Mesendoderm (in vitro differentiated cells): ENCODE measurements around the gene SLC44A3.

Experiments
- DNase-seq: peaks from one replicate; pipeline ENCODE4 v3.0.0; 2013
- H2AK5ac ChIP-seq: 2 replicates; pipeline ENCODE4 v1.6.1; 2013; ENCODE audit warnings: low read length, inconsistent platforms
- H2BK120ac ChIP-seq: 2 replicates; pipeline ENCODE4 v1.6.1; 2013; ENCODE audit warnings: low read depth, mild to moderate bottlenecking, low read length, moderate library complexity, mixed read lengths
- H2BK15ac ChIP-seq: replicated peaks from 2 replicates; pipeline ENCODE4 v1.6.1; 2013; ENCODE audit warnings: low read depth, mild to moderate bottlenecking, moderate library complexity
- H2BK5ac ChIP-seq: 2 replicates; pipeline ENCODE4 v1.6.1; 2013; ENCODE audit warnings: low read length, inconsistent platforms
- H3K18ac ChIP-seq: 2 replicates; pipeline ENCODE4 v1.6.1; 2013; ENCODE audit warnings: mild to moderate bottlenecking, low read length, mixed read lengths
- H3K23ac ChIP-seq: one replicate; pipeline ENCODE4 v1.6.1; 2013; ENCODE audit warnings: low read length
- H3K27ac ChIP-seq: 2 replicates; pipeline ENCODE4 v1.5.1; 2013; ENCODE audit warnings: low read depth, mild to moderate bottlenecking, inconsistent platforms, low read length, moderate library complexity
- H3K27me3 ChIP-seq: 2 replicates; pipeline ENCODE4 v1.6.1; 2013; ENCODE audit warnings: low read length, control low read depth, mild to moderate bottlenecking, inconsistent platforms; ENCODE audit not compliant: insufficient read depth, poor library complexity
- H3K36me3 ChIP-seq: 2 replicates; pipeline ENCODE4 v1.6.1; 2013; ENCODE audit warnings: low read length, inconsistent platforms; ENCODE audit not compliant: control insufficient read depth, insufficient read depth
- H3K4ac ChIP-seq: one replicate; pipeline ENCODE4 v1.6.1; 2013; ENCODE audit warnings: low read depth, mild to moderate bottlenecking, low read length, moderate library complexity
- H3K4me1 ChIP-seq: 2 replicates; pipeline ENCODE4 v1.6.1; 2013; ENCODE audit warnings: low read depth, low read length, inconsistent platforms; ENCODE audit not compliant: control insufficient read depth
- H3K4me2 ChIP-seq: 2 replicates; pipeline ENCODE4 v1.6.1; 2013; ENCODE audit warnings: low read length
- H3K4me3 ChIP-seq: 2 replicates; pipeline ENCODE4 v1.5.1; 2013; ENCODE audit warnings: mild to moderate bottlenecking, low read length
- H3K56ac ChIP-seq: one replicate; pipeline ENCODE4 v1.6.1; 2013; ENCODE audit warnings: low read length
- H3K79me1 ChIP-seq: 2 replicates; pipeline ENCODE4 v1.6.1; 2013; ENCODE audit warnings: low read length, inconsistent platforms
- H3K79me2 ChIP-seq: 2 replicates; pipeline ENCODE4 v1.6.1; 2013; ENCODE audit warnings: mild to moderate bottlenecking, low read length; ENCODE audit not compliant: control insufficient read depth, insufficient read depth
- H3K9ac ChIP-seq: 2 replicates; pipeline ENCODE4 v1.6.1; 2013; ENCODE audit warnings: low read length, inconsistent platforms
- H4K5ac ChIP-seq: one replicate; pipeline ENCODE4 v1.6.1; 2013; ENCODE audit warnings: low read length
- H4K8ac ChIP-seq: one replicate; pipeline ENCODE4 v1.6.1; 2013; ENCODE audit warnings: low read depth, mild to moderate bottlenecking, control low read depth, low read length, moderate library complexity
- WGBS: extraction: QIAGEN DNeasy Blood & Tissue Kit; methylation state at CpG from one replicate; pipeline ENCODE4 v1.1.7; 2013; ENCODE audit warnings: low lambda C conversion rate, missing lambda C conversion rate; ENCODE audit not compliant: insufficient coverage; ENCODE audit errors: extremely low coverage; 5-methylcytosine and 5-hydroxymethylcytosine counted together

The SLC44A3 gene

DNA sequence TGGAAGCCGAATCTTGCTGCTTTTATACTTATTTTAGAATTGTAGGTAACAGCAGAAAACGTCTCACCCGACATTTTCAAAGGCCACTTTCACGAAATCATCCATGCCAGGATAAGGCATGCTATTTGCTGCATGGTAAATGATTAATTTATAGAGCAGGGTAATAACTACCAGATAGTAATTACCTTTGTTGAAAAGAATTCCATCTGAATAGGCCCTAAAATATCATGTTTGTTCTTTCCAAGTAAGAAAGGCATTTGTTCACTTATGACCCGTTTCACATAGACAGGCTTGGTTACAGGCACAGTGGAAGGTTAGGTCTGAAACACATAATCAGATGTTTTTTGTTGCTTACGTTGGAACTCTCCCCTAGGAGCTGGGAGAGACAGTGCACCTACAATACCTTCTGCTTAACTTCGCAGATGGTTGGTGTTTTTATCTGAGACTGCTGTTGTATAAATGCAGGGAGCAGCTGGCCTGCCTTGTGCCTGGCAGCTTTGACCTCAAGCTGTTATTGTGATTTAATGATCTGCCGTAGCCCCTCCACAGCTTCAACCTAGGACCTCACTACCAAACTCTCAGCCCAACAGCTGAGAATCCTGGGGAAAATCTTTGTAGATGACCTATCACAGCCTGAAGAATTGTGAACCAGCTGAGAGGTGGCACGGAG is 1.6 kb downstream of the SLC44A3 start:
- Histone ChIP-seq H3K79me2 (no peaks in the 10 kb centered on the region), H2BK5ac (no peak overlapping the region), H3K36me3 (no peaks in the 10 kb centered on the region), H3K56ac (no peak overlapping the region), H3K4me2 (no peak overlapping the region), H3K79me1 (no peaks in the 10 kb centered on the region), H3K4ac (no peak overlapping the region), H3K4me1 (peaks cover 3% of the 10 kb centered on the region), H3K9ac (no peak overlapping the region), H2BK15ac (no peak overlapping the region), H2AK5ac (no peak overlapping the region), H4K5ac (no peak overlapping the region), H3K23ac (no peak overlapping the region), H3K4me3 (no peak overlapping the region), H3K18ac (no peak overlapping the region), H3K27ac (no peak overlapping the region), H2BK120ac (no peak overlapping the region), H4K8ac (no peak overlapping the region), H3K27me3 (no peaks in the 10 kb centered on the region)
- no peak for DNase-seq
- no CpG with 5 or more reads among the region's 9 CpGs for WGBS

DNA sequence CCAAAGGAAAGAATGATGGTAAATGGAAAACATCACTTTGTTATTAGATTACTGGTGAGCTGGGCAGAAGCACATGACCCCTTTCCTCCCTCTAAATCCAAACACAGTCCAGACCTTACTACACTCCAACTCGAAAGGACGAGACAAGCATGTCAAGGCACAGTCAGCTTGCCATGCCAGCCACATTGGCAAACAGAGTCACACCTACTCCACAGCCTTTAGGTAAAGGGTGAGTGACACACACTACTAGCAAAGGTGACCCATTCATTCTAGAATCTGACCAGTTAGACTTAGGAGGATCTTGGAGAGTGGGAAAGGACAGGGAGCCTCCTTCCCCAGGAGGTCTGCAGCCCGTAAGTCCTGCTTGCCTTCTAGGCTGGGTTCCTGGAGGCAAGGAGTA is 3.0 kb downstream of the SLC44A3 start:
- no peak for DNase-seq
- H3K4ac ChIP-seq = no peak overlapping the region
- H4K5ac ChIP-seq = no peak overlapping the region
- no peaks in the 10 kb centered on the region for H3K27me3 ChIP-seq
- H3K4me2 ChIP-seq = no peak overlapping the region
- no peak overlapping the region for H4K8ac ChIP-seq
- no peak overlapping the region for H3K18ac ChIP-seq
- no peak overlapping the region for H2BK5ac ChIP-seq
- H3K79me2 ChIP-seq = no peaks in the 10 kb centered on the region
- H3K23ac ChIP-seq = no peak overlapping the region
- H3K4me3 ChIP-seq = no peak overlapping the region
- no peak overlapping the region for H2AK5ac ChIP-seq
- no peak overlapping the region for H3K56ac ChIP-seq
- WGBS = no CpG with 5 or more reads among the region's 3 CpGs
- H3K79me1 ChIP-seq = no peaks in the 10 kb centered on the region
- H3K4me1 ChIP-seq = peaks cover 3% of the 10 kb centered on the region
- H3K9ac ChIP-seq = no peak overlapping the region
- no peak overlapping the region for H2BK120ac ChIP-seq
- H2BK15ac ChIP-seq = no peak overlapping the region
- H3K36me3 ChIP-seq = no peaks in the 10 kb centered on the region
- H3K27ac ChIP-seq = no peak overlapping the region

DNA sequence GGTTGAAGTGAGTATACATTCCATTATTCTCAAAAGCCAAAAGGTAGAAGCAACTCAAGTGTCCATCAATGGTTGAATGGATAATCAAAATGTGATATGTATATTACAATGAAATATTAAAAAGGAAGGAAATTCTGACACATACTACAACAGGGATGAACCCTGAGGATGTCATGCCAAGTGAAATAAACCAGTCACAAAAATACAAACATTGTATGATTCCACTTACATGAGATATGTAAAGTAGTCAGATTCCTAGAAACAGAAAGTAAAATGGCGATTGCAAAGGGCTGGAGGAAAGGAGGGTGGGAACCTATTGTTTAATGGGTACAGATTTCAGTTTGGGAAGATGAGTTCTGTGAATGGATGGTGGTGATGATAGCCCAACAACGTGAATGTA is 5.8 kb downstream of the SLC44A3 start:
- no peak overlapping the region for H3K56ac ChIP-seq
- WGBS = no CpG with 5 or more reads among the region's 2 CpGs
- H3K4me2 ChIP-seq = no peak overlapping the region
- no peak overlapping the region for H2BK120ac ChIP-seq
- H3K36me3 ChIP-seq = no peaks in the 10 kb centered on the region
- H3K9ac ChIP-seq = no peak overlapping the region
- H2AK5ac ChIP-seq = no peak overlapping the region
- no peak overlapping the region for H2BK15ac ChIP-seq
- no peak for DNase-seq
- H4K8ac ChIP-seq = no peak overlapping the region
- H3K4me1 ChIP-seq = no peaks in the 10 kb centered on the region
- no peak overlapping the region for H4K5ac ChIP-seq
- no peak overlapping the region for H3K4me3 ChIP-seq
- no peak overlapping the region for H3K18ac ChIP-seq
- H3K4ac ChIP-seq = no peak overlapping the region
- H3K27ac ChIP-seq = no peak overlapping the region
- H3K79me1 ChIP-seq = no peaks in the 10 kb centered on the region
- no peak overlapping the region for H2BK5ac ChIP-seq
- H3K27me3 ChIP-seq = no peaks in the 10 kb centered on the region
- no peak overlapping the region for H3K23ac ChIP-seq
- no peaks in the 10 kb centered on the region for H3K79me2 ChIP-seq

GRCh38 chr1:94827434-94827833 is 7.3 kb downstream of the SLC44A3 start:
- no CpG with 5 or more reads among the region's 4 CpGs for WGBS

GRCh38 chr1:94828251-94828650 is 8.1 kb downstream of the SLC44A3 start:
- Histone ChIP-seq H3K18ac (no peak overlapping the region), H3K27me3 (no peaks in the 10 kb centered on the region), H3K36me3 (no peaks in the 10 kb centered on the region), H2BK15ac (no peak overlapping the region), H3K4ac (no peak overlapping the region), H3K56ac (no peak overlapping the region), H3K4me3 (no peak overlapping the region), H3K79me2 (no peaks in the 10 kb centered on the region), H4K5ac (no peak overlapping the region), H3K9ac (no peak overlapping the region), H2BK120ac (no peak overlapping the region), H3K79me1 (no peaks in the 10 kb centered on the region), H3K4me2 (no peak overlapping the region), H2AK5ac (no peak overlapping the region), H3K4me1 (no peaks in the 10 kb centered on the region), H2BK5ac (no peak overlapping the region), H3K23ac (no peak overlapping the region), H4K8ac (no peak overlapping the region), H3K27ac (no peak overlapping the region)
- DNase-seq = no peak

More at GRCh38 chr1:94827434-94827833, 7.3 kb downstream of the SLC44A3 start:
- no peak overlapping the region for H3K23ac ChIP-seq
- no peak overlapping the region for H3K27ac ChIP-seq
- no peak overlapping the region for H3K4me2 ChIP-seq
- no peak for DNase-seq
- H2BK5ac ChIP-seq = no peak overlapping the region
- H3K18ac ChIP-seq = no peak overlapping the region
- no peaks in the 10 kb centered on the region for H3K36me3 ChIP-seq
- no peaks in the 10 kb centered on the region for H3K79me1 ChIP-seq
- no peak overlapping the region for H2BK15ac ChIP-seq
- H2BK120ac ChIP-seq = no peak overlapping the region
- no peak overlapping the region for H3K4me3 ChIP-seq
- no peaks in the 10 kb centered on the region for H3K4me1 ChIP-seq
- no peaks in the 10 kb centered on the region for H3K27me3 ChIP-seq
- no peak overlapping the region for H4K8ac ChIP-seq
- H3K79me2 ChIP-seq = no peaks in the 10 kb centered on the region
- no peak overlapping the region for H3K56ac ChIP-seq
- no peak overlapping the region for H4K5ac ChIP-seq
- no peak overlapping the region for H3K4ac ChIP-seq
- H3K9ac ChIP-seq = no peak overlapping the region
- no peak overlapping the region for H2AK5ac ChIP-seq

GRCh38 chr1:94831641-94832040 is 11.5 kb downstream of the SLC44A3 start:
- Histone ChIP-seq H2AK5ac (no peak overlapping the region), H3K23ac (no peak overlapping the region), H3K9ac (no peak overlapping the region), H3K79me2 (no peaks in the 10 kb centered on the region), H3K4ac (no peak overlapping the region), H3K27me3 (no peaks in the 10 kb centered on the region), H2BK120ac (no peak overlapping the region), H3K18ac (no peak overlapping the region), H3K4me2 (no peak overlapping the region), H3K27ac (no peak overlapping the region), H3K4me1 (no peaks in the 10 kb centered on the region), H4K8ac (no peak overlapping the region), H3K56ac (no peak overlapping the region), H4K5ac (no peak overlapping the region), H3K36me3 (no peaks in the 10 kb centered on the region), H3K79me1 (no peaks in the 10 kb centered on the region), H2BK15ac (no peak overlapping the region), H2BK5ac (no peak overlapping the region), H3K4me3 (no peak overlapping the region)
- WGBS = no CpG with 5 or more reads among the region's 6 CpGs
- no peak for DNase-seq
